Measurements from ENCODE around the gene CKMT1A.
"Not testable (repeated sequence)": the region's sequence is repeated elsewhere in the genome, so short reads cannot be mapped to it uniquely, and the experiment has no call there.

Gene CKMT1A

DNA sequence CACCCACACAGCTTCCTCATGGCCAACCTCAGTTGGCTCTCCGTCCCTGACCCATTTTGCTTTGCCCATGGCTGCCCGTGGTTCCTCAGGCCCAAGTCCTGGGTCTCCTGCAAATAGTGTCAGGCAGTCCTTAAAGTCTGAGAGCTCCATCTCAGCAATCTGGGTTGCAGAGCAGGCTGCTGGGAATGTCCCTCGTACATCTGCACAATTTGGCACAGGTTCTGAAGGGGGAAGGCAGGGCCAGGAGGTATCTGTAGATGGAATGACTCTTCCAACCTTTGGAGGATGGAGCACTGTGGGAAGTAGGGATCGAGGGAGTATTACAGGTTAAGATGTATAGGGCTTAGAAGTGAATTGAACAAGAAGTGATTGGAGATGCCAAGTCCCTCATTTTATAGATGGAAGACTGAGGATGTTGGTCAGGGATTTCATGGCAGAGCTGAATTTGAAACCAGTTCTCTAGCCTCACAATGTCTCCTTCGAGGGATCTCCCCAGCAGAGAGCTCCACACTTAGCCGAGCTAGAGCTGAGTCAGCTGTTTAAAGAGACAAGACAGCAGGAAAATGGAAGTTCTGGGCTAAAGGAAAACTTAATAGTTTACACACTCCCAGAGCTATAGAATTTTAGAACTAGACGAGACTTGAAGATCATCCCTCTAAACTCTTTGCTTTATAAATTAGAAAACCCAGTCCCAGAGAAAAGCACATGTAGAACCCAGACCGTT lies 9.2 kb downstream of the CKMT1A start:
- Histone ChIP-seq H3K9me2 (replicated peaks; ENCODE audit: insufficient read depth, low read length) (no peaks in the 10 kb centered on the region), H4K20me1 (ENCODE audit: insufficient read depth, low read length) (no peaks in the 10 kb centered on the region), H3K27me3 (replicated peaks; ENCODE audit: insufficient read depth, low read length) (no peaks in the 10 kb centered on the region), H3K9ac (ENCODE audit: low read length) (no peak overlapping the region), H3K4me1 (ENCODE audit: low read length) (no peaks in the 10 kb centered on the region), H3F3A (ENCODE audit: insufficient read depth, low read length) (no peaks in the 10 kb centered on the region), H3K27ac (ENCODE audit: low read length) (no peak overlapping the region), H3K9me3 (replicated peaks; ENCODE audit: insufficient read depth, low read length) (no peaks in the 10 kb centered on the region), H3K4me3 (ENCODE audit: low read length) (no peak overlapping the region), H3K36me3 (replicated peaks; ENCODE audit: insufficient read depth, low read length) (no peaks in the 10 kb centered on the region), H3K4me2 (ENCODE audit: low read depth, low read length) (no peak overlapping the region), H3K79me2 (ENCODE audit: low read length) (no peaks in the 10 kb centered on the region), H2AFZ (ENCODE audit: low read length) (no peak overlapping the region)
- TF ChIP-seq EZH2 (optimal IDR thresholded peaks at IDR 0.05; ENCODE audit: low read depth, low read length) (no peak), CTCF (IDR thresholded peaks at IDR 0.05; ENCODE audit: low read length) (no peak), EZH2phosphoT487 (IDR thresholded peaks at IDR 0.05; ENCODE audit: low read length) (no peak)
- no peak for DNase-seq

DNA sequence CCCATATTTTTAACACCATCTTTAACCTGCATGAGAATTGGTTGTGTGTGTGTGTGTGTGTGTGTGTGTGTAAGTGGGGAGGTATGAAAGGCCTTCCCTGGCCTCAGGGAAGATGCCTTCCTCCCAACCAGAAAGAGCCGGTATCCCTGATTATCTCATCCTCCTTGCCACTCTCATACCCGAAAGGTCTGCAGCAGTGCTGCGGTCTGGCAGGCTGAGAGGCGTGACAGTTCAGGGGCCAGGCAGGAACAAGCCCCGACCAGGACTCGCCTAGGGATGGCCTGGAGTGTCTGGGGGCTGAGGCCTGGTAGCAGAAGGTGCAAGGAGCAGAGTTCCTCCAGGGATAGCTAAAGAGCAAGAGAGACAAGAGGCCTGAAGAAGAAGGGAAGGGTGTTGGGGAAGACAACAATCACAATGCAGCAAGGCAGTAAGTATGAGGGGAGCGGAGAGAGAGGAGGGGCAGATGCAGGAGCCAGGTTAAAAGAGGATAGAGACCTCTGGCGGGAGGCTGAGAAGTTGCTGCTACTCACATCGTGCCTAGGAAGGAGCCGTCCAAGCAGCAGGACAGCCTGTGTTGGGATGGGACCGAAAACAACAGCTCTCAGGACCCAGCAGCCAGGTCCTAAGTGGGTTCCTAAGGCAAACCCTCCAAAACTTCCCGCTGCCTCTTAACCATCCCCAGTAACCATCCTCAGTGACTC lies 16.9 kb downstream of the CKMT1A start:
- H3K36me3 ChIP-seq (replicated peaks; ENCODE audit: insufficient read depth, low read length); H3K9ac ChIP-seq (ENCODE audit: low read length); H3K4me3 ChIP-seq (ENCODE audit: low read length); H3K9me2 ChIP-seq (replicated peaks; ENCODE audit: insufficient read depth, low read length); H3F3A ChIP-seq (ENCODE audit: insufficient read depth, low read length); H3K27ac ChIP-seq (ENCODE audit: low read length); H3K4me1 ChIP-seq (ENCODE audit: low read length); DNase-seq; H3K4me2 ChIP-seq (ENCODE audit: low read depth, low read length); H4K20me1 ChIP-seq (ENCODE audit: insufficient read depth, low read length); H2AFZ ChIP-seq (ENCODE audit: low read length); H3K79me2 ChIP-seq (ENCODE audit: low read length); H3K9me3 ChIP-seq (replicated peaks; ENCODE audit: insufficient read depth, low read length); H3K27me3 ChIP-seq (replicated peaks; ENCODE audit: insufficient read depth, low read length): not testable (repeated sequence)

GRCh38 chr15:43723151-43723550 lies 29.5 kb downstream of the CKMT1A start:
- H3K4me2 ChIP-seq (ENCODE audit: low read depth, low read length) = no peak overlapping the region
- H3K27me3 ChIP-seq (replicated peaks; ENCODE audit: insufficient read depth, low read length) = no peaks in the 10 kb centered on the region
- no peaks in the 10 kb centered on the region for H4K20me1 ChIP-seq (ENCODE audit: insufficient read depth, low read length)
- H3K4me1 ChIP-seq (ENCODE audit: low read length) = no peaks in the 10 kb centered on the region
- TF ChIP-seq EZH2 (optimal IDR thresholded peaks at IDR 0.05; ENCODE audit: low read depth, low read length) (no peak), EZH2phosphoT487 (IDR thresholded peaks at IDR 0.05; ENCODE audit: low read length) (no peak), CTCF (IDR thresholded peaks at IDR 0.05; ENCODE audit: low read length) (no peak)
- H3K79me2 ChIP-seq (ENCODE audit: low read length) = no peaks in the 10 kb centered on the region
- no peak overlapping the region for H3K9ac ChIP-seq (ENCODE audit: low read length)
- no peak overlapping the region for H3K27ac ChIP-seq (ENCODE audit: low read length)
- H3K9me3 ChIP-seq (replicated peaks; ENCODE audit: insufficient read depth, low read length) = no peaks in the 10 kb centered on the region
- no peak overlapping the region for H2AFZ ChIP-seq (ENCODE audit: low read length)
- no peaks in the 10 kb centered on the region for H3F3A ChIP-seq (ENCODE audit: insufficient read depth, low read length)
- H3K4me3 ChIP-seq (ENCODE audit: low read length) = no peak overlapping the region
- DNase-seq = no peak
- H3K36me3 ChIP-seq (replicated peaks; ENCODE audit: insufficient read depth, low read length) = no peaks in the 10 kb centered on the region
- no peaks in the 10 kb centered on the region for H3K9me2 ChIP-seq (replicated peaks; ENCODE audit: insufficient read depth, low read length)

DNA sequence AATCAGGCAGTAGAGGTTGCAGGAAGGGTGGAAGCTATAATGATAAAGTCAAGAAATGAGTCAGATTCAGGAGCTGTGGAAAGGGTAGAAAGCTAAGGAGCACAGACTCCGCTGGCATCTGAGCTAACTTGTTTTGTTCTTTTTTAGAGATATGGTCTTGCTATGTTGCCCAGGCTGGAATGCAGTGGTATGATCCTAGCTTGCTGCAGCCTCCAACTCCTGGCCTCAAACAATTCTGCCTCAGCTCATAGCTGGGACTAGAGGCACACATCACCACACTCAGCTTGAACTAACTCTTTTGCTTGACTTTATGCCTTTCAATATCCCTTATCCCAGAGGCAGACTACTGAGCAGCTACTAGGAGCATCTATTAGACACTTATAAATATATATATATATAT lies 32.6 kb downstream of the CKMT1A start:
- H3K4me1 ChIP-seq (ENCODE audit: low read length); H3K79me2 ChIP-seq (ENCODE audit: low read length); H3K4me3 ChIP-seq (ENCODE audit: low read length); H4K20me1 ChIP-seq (ENCODE audit: insufficient read depth, low read length); H3K4me2 ChIP-seq (ENCODE audit: low read depth, low read length); H3K36me3 ChIP-seq (replicated peaks; ENCODE audit: insufficient read depth, low read length); H3K27ac ChIP-seq (ENCODE audit: low read length); DNase-seq; H3K9me3 ChIP-seq (replicated peaks; ENCODE audit: insufficient read depth, low read length); H3F3A ChIP-seq (ENCODE audit: insufficient read depth, low read length); H3K9ac ChIP-seq (ENCODE audit: low read length); H3K9me2 ChIP-seq (replicated peaks; ENCODE audit: insufficient read depth, low read length); H2AFZ ChIP-seq (ENCODE audit: low read length); H3K27me3 ChIP-seq (replicated peaks; ENCODE audit: insufficient read depth, low read length): not testable (repeated sequence)

DNA sequence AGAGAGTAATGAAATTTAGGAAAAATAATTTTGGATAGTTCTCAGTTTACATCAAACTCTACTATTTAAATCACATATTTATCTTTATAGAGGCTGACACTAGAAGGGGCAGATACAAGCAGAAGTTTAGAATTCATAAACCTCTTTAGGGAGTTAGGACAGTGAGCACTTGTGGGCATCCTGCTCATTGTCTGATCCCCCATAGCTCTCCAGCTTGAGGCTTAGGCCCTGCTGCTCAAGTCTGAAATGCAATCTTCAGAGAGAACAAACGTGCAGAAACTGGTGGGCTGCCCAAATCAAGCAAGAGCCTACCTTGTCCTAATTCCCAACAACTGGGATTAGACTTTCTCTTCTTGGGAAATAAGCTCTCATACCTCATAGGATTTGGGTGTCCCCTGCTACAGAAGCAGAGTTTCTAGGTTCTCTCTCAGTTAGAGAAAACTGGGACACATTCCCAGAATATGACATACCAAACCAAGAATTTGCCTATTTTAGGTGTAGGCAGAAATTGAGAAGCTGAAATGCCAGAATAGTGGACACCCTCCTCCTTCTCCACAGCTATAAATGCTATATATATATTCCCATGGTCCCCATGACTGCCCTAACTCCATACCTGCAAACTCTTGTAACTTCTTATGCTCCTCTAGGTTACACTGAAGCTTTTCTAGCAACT lies 34.5 kb downstream of the CKMT1A start:
- not testable (repeated sequence) for H3F3A ChIP-seq (ENCODE audit: insufficient read depth, low read length); H3K27ac ChIP-seq (ENCODE audit: low read length); H4K20me1 ChIP-seq (ENCODE audit: insufficient read depth, low read length); H3K79me2 ChIP-seq (ENCODE audit: low read length); H3K9me2 ChIP-seq (replicated peaks; ENCODE audit: insufficient read depth, low read length); H3K4me1 ChIP-seq (ENCODE audit: low read length); H3K9ac ChIP-seq (ENCODE audit: low read length); H3K9me3 ChIP-seq (replicated peaks; ENCODE audit: insufficient read depth, low read length); H3K36me3 ChIP-seq (replicated peaks; ENCODE audit: insufficient read depth, low read length); H3K4me3 ChIP-seq (ENCODE audit: low read length); H3K4me2 ChIP-seq (ENCODE audit: low read depth, low read length); DNase-seq; H3K27me3 ChIP-seq (replicated peaks; ENCODE audit: insufficient read depth, low read length); H2AFZ ChIP-seq (ENCODE audit: low read length)

Measured in MM.1S (cell line).